Nephron (organoid): ENCODE results near the gene IL12RB1.

ENCODE experiments used
- H3K27ac Mint-ChIP-seq, 3 experiments: 2 replicates each; pipeline ENCODE4 v1.8.0; 2020; ENCODE audit warnings: mixed read lengths in 3 of 3, mild to moderate bottlenecking in 2 of 3, moderate library complexity in 1 of 3
- H3K27me3 Mint-ChIP-seq: 2 replicates; pipeline ENCODE4 v1.8.0; 2021; ENCODE audit warnings: low read depth, mild to moderate bottlenecking, moderate library complexity, mixed read lengths
- H3K36me3 Mint-ChIP-seq: 2 replicates; pipeline ENCODE4 v1.8.0; 2020; ENCODE audit warnings: low read depth, mixed read lengths
- H3K4me1 Mint-ChIP-seq: 2 replicates; pipeline ENCODE4 v1.8.0; 2020; ENCODE audit warnings: mixed read lengths
- H3K4me3 Mint-ChIP-seq, 3 experiments: 2 replicates each; pipeline ENCODE4 v1.8.0; 2020; ENCODE audit warnings: mild to moderate bottlenecking in 3 of 3, mixed read lengths in 3 of 3, moderate library complexity in 2 of 3
- H3K9me3 Mint-ChIP-seq: 2 replicates; pipeline ENCODE4 v1.8.0; 2020; ENCODE audit warnings: mixed read lengths
- CTCF ChIP-seq, 3 experiments: fragments of 200-600 bp; sonication (generic); IDR thresholded peaks; one replicate each; pipeline ENCODE4 v1.5.0; 2021; ENCODE audit warnings: antibody characterized with exemption in 3 of 3; ENCODE audit not compliant: unreplicated experiment in 3 of 3

Gene IL12RB1

GRCh38 chr19:18073197-18073596 lies 13.5 kb downstream of the IL12RB1 start:
- Mint-ChIP-seq H3K4me1 (no peaks in the 10 kb centered on the region), H3K27ac (no peak overlapping the region), H3K9me3 (no peaks in the 10 kb centered on the region), H3K4me3 (no peak overlapping the region), H3K36me3 (no peaks in the 10 kb centered on the region), H3K27me3 (no peaks in the 10 kb centered on the region)
- TF ChIP-seq CTCF (IDR thresholded peaks at IDR 0.05; ENCODE audit: unreplicated experiment in 3 of 3): no peak

GRCh38 chr19:18072335-18072734 lies 14.4 kb downstream of the IL12RB1 start:
- no peak for TF ChIP-seq CTCF (IDR thresholded peaks at IDR 0.05; ENCODE audit: unreplicated experiment in 3 of 3)
- Mint-ChIP-seq H3K9me3 (no peaks in the 10 kb centered on the region), H3K36me3 (no peaks in the 10 kb centered on the region), H3K4me1 (no peaks in the 10 kb centered on the region), H3K4me3 (no peak overlapping the region), H3K27me3 (no peaks in the 10 kb centered on the region), H3K27ac (no peak overlapping the region)

GRCh38 chr19:18070181-18070580 lies 16.6 kb downstream of the IL12RB1 start:
- no peaks in the 10 kb centered on the region for H3K9me3 Mint-ChIP-seq
- TF ChIP-seq CTCF (IDR thresholded peaks at IDR 0.05; ENCODE audit: unreplicated experiment in 3 of 3): no peak
- no peaks in the 10 kb centered on the region for H3K36me3 Mint-ChIP-seq
- H3K4me1 Mint-ChIP-seq: no peaks in the 10 kb centered on the region
- no peak overlapping the region for H3K27ac Mint-ChIP-seq
- H3K27me3 Mint-ChIP-seq: no peaks in the 10 kb centered on the region
- no peak overlapping the region for H3K4me3 Mint-ChIP-seq

GRCh38 chr19:18069383-18069782 lies 17.4 kb downstream of the IL12RB1 start:
- Mint-ChIP-seq H3K36me3 (no peaks in the 10 kb centered on the region), H3K4me3 (no peak overlapping the region), H3K9me3 (no peaks in the 10 kb centered on the region), H3K27me3 (no peaks in the 10 kb centered on the region), H3K27ac (no peak overlapping the region), H3K4me1 (no peaks in the 10 kb centered on the region)
- TF ChIP-seq CTCF (IDR thresholded peaks at IDR 0.05; ENCODE audit: unreplicated experiment in 3 of 3): no peak

GRCh38 chr19:18068395-18068794 lies 18.3 kb downstream of the IL12RB1 start:
- no peak overlapping the region for H3K4me3 Mint-ChIP-seq
- H3K4me1 Mint-ChIP-seq: no peaks in the 10 kb centered on the region
- TF ChIP-seq CTCF (IDR thresholded peaks at IDR 0.05; ENCODE audit: unreplicated experiment in 3 of 3): no peak
- peaks cover under 1% of the 10 kb centered on the region for H3K27me3 Mint-ChIP-seq
- no peaks in the 10 kb centered on the region for H3K36me3 Mint-ChIP-seq
- no peak overlapping the region for H3K27ac Mint-ChIP-seq
- no peaks in the 10 kb centered on the region for H3K9me3 Mint-ChIP-seq

- H3K4me1 Mint-ChIP-seq: no peaks in the 10 kb centered on the region
- no peaks in the 10 kb centered on the region for H3K9me3 Mint-ChIP-seq
- no peaks in the 10 kb centered on the region for H3K36me3 Mint-ChIP-seq
- no peak overlapping the region for H3K27ac Mint-ChIP-seq
- peaks cover 5% of the 10 kb centered on the region for H3K27me3 Mint-ChIP-seq
- no peak overlapping the region for H3K4me3 Mint-ChIP-seq
- TF ChIP-seq CTCF (IDR thresholded peaks at IDR 0.05; ENCODE audit: unreplicated experiment in 3 of 3): no peak
Observed at GRCh38 chr19:18065173-18065495, 21.6 kb downstream of the IL12RB1 start.
